Measurements from ENCODE around the gene ZNF417.
"Not testable (repeated sequence)": the region's sequence is repeated elsewhere in the genome, so short reads cannot be mapped to it uniquely, and the experiment has no call there.

The ZNF417 gene

GRCh38 chr19:57888560-57889231 is 27.7 kb downstream of the ZNF417 start, which contains the start of gene ZNF814:
Gene ZNF814, minus strand, starts transcription at chr19:57889037. Its CDS starts 235 bp downstream, at chr19:57888802.
- H3K4me3 ChIP-seq (ENCODE audit: low read depth, low read length) = peak within 1 kb of the TSS; percentile 99
- DNase-seq (ENCODE audit: low read depth) = peak; percentile 82
- TF ChIP-seq CTCF (IDR thresholded peaks at IDR 0.05; ENCODE audit: control insufficient read depth, extremely low read depth, insufficient read depth) = 0 out of 2 replicates have a peak, but pooled peaks have one; percentile 19

GRCh38 chr19:57888107-57888559 is 28.3 kb downstream of the ZNF417 start:
- peak overlapping the region; percentile 99 for H3K4me3 ChIP-seq (ENCODE audit: low read depth, low read length)
- no peak for TF ChIP-seq CTCF (IDR thresholded peaks at IDR 0.05; ENCODE audit: control insufficient read depth, extremely low read depth, insufficient read depth)
- peak; percentile 13 for DNase-seq (ENCODE audit: low read depth)

GRCh38 chr19:57887195-57887941 is 29.0 kb downstream of the ZNF417 start:
- H3K4me3 ChIP-seq (ENCODE audit: low read depth, low read length) = peak overlapping the region; percentile 99

GRCh38 chr19:57886046-57886445 is 30.3 kb downstream of the ZNF417 start:
- TF ChIP-seq CTCF (IDR thresholded peaks at IDR 0.05; ENCODE audit: control insufficient read depth, extremely low read depth, insufficient read depth) = no peak
- no peak overlapping the region for H3K4me3 ChIP-seq (ENCODE audit: low read depth, low read length)
- no peak for DNase-seq (ENCODE audit: low read depth)

More at GRCh38 chr19:57887195-57887941, 29.0 kb downstream of the ZNF417 start:
- peak; percentile 36 for DNase-seq (ENCODE audit: low read depth)
- TF ChIP-seq CTCF (IDR thresholded peaks at IDR 0.05; ENCODE audit: control insufficient read depth, extremely low read depth, insufficient read depth) = peak; percentile 43

GRCh38 chr19:57873883-57874799 is 42.3 kb downstream of the ZNF417 start:
- not testable (repeated sequence) for DNase-seq (ENCODE audit: low read depth); H3K4me3 ChIP-seq (ENCODE audit: low read depth, low read length)

GRCh38 chr19:57872450-57872849 is 43.9 kb downstream of the ZNF417 start:
- no peak for DNase-seq (ENCODE audit: low read depth)
- TF ChIP-seq CTCF (IDR thresholded peaks at IDR 0.05; ENCODE audit: control insufficient read depth, extremely low read depth, insufficient read depth) = no peak

More at GRCh38 chr19:57872450-57872849, 43.9 kb downstream of the ZNF417 start:
- no peak overlapping the region for H3K4me3 ChIP-seq (ENCODE audit: low read depth, low read length)
